ENCODE results near the gene ST6GALNAC2.

Gene ST6GALNAC2

DNA sequence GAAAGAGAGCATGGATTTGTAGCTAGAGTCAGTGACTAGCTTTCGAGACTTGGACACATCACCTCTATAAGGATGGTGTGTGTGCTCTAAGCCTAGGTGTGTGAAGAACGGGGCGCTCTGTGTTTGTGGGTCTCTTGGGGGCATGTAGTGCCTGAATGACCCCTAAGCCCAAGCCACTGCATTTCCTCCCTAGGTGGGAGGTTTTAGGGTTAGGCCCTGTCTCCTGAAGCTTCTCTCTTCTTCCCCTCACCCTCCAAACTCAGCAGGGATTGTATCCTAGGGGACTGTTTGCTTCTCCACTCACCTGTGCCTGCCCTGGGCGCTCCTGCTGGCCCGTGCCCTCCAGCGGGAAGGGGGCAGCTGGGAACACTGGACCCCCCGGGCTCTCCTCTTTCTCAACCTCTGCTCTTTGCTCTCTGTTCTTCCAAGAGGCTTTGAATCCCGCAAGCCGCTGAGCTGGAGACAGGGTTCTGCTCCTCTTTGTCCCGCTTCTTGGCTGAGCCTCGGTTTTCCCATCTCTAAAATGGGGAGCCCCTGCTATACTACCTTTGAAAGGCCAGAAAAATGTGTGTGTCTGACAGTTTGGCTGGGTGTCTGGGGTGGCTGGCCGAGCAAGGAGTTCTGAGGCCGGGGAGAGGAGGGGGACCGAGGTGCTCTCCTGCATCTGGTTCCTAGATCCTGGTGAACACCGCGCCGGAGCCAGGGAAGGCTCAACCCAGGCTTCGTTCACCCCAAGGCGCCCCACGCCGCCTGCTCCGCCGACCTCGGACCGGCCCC lies 49.0 kb downstream of the ST6GALNAC2 start:
- POLR2A ChIA-PET: interaction anchor here (0.6 to 1.0 kb wide), 3 partner anchors 21 to 518 kb away, joined by 3 to 4 read pairs (median 4); no protein-coding TSS in a partner anchor

DNA sequence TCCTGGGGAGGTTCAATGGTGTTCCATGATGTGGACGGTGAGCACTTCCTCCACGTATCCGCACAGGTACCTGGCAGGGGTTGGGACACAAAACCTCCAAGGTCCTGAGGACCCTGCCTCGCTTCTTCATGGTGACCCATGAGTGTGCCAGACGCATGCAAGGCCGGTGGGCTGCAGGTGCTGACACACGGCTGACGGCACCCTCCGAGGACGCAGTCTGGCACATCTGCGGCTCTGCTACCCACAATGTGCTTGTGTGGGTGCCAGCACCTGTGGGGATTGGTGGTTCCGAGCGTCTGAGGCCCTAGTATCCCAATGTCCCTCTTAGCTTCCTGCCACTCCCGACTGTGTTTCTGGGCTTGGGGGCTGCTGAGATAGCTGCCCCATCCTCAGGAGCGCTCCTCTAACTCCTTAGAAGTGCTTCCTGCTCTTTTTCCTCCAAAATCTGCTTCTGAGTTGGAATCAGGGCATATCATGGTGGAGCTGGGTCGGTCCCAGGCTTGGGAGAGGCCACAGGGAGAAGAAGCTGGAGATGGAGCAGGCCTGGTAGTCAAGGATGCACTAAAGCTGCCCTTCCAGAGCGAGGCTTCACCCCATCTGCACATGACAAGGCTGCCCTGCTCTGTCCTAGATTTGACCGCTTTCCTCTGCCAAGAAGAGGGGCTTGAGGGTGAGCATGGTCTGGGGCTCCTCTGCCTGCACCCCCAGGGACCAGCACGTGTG lies 49.7 kb downstream of the ST6GALNAC2 start:
- POLR2A ChIA-PET: interaction anchor here (0.9 to 1.0 kb wide), 2 partner anchors 21 to 32 kb away, joined by 4 read pairs; no protein-coding TSS in a partner anchor
- H3K27ac ChIP-seq (ENCODE audit: extremely low read depth, low read depth, low read length): no peak overlapping the region
- no peak for TF ChIP-seq ZNF560 (tag by site-specific recombination; IDR thresholded peaks at IDR 0.05; ENCODE audit: borderline replicate concordance)
- TF ChIP-seq, protein P1, sequence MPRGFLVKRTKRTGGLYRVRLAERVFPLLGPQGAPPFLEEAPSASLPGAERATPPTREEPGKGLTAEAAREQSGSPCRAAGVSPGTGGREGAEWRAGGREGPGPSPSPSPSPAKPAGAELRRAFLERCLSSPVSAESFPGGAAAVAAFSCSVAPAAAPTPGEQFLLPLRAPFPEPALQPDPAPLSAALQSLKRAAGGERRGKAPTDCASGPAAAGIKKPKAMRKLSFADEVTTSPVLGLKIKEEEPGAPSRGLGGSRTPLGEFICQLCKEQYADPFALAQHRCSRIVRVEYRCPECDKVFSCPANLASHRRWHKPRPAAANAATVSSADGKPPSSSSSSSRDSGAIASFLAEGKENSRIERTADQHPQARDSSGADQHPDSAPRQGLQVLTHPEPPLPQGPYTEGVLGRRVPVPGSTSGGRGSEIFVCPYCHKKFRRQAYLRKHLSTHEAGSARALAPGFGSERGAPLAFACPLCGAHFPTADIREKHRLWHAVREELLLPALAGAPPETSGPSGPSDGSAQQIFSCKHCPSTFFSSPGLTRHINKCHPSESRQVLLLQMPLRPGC (tag by site-specific recombination; IDR thresholded peaks at IDR 0.05): no peak
- no peak for TF ChIP-seq SETDB1 (IDR thresholded peaks at IDR 0.05; ENCODE audit: insufficient read length, low read length)
- no peak for TF ChIP-seq YY2 (tag by site-specific recombination; IDR thresholded peaks at IDR 0.05)
- TF ChIP-seq GFI1B (tag by site-specific recombination; IDR thresholded peaks at IDR 0.05): no peak
- no peak for TF ChIP-seq GLIS2 (tag by site-specific recombination; IDR thresholded peaks at IDR 0.05)
- TF ChIP-seq ZNF394 (tag by site-specific recombination; IDR thresholded peaks at IDR 0.05; ENCODE audit: borderline replicate concordance): no peak
- TF ChIP-seq ZFHX2 (tag by site-specific recombination; conservative IDR thresholded peaks at IDR 0.05): no peak
- no peak for TF ChIP-seq KLF9 (tag by site-specific recombination; IDR thresholded peaks at IDR 0.05; ENCODE audit: low read depth)
- TF ChIP-seq IKZF3 (tag by site-specific recombination; IDR thresholded peaks at IDR 0.05): no peak
- TF ChIP-seq, protein P2, sequence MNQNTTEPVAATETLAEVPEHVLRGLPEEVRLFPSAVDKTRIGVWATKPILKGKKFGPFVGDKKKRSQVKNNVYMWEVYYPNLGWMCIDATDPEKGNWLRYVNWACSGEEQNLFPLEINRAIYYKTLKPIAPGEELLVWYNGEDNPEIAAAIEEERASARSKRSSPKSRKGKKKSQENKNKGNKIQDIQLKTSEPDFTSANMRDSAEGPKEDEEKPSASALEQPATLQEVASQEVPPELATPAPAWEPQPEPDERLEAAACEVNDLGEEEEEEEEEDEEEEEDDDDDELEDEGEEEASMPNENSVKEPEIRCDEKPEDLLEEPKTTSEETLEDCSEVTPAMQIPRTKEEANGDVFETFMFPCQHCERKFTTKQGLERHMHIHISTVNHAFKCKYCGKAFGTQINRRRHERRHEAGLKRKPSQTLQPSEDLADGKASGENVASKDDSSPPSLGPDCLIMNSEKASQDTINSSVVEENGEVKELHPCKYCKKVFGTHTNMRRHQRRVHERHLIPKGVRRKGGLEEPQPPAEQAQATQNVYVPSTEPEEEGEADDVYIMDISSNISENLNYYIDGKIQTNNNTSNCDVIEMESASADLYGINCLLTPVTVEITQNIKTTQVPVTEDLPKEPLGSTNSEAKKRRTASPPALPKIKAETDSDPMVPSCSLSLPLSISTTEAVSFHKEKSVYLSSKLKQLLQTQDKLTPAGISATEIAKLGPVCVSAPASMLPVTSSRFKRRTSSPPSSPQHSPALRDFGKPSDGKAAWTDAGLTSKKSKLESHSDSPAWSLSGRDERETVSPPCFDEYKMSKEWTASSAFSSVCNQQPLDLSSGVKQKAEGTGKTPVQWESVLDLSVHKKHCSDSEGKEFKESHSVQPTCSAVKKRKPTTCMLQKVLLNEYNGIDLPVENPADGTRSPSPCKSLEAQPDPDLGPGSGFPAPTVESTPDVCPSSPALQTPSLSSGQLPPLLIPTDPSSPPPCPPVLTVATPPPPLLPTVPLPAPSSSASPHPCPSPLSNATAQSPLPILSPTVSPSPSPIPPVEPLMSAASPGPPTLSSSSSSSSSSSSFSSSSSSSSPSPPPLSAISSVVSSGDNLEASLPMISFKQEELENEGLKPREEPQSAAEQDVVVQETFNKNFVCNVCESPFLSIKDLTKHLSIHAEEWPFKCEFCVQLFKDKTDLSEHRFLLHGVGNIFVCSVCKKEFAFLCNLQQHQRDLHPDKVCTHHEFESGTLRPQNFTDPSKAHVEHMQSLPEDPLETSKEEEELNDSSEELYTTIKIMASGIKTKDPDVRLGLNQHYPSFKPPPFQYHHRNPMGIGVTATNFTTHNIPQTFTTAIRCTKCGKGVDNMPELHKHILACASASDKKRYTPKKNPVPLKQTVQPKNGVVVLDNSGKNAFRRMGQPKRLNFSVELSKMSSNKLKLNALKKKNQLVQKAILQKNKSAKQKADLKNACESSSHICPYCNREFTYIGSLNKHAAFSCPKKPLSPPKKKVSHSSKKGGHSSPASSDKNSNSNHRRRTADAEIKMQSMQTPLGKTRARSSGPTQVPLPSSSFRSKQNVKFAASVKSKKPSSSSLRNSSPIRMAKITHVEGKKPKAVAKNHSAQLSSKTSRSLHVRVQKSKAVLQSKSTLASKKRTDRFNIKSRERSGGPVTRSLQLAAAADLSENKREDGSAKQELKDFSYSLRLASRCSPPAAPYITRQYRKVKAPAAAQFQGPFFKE (tag by site-specific recombination; IDR thresholded peaks at IDR 0.05; ENCODE audit: borderline replicate concordance): no peak
- TF ChIP-seq REPIN1 (tag by site-specific recombination; IDR thresholded peaks at IDR 0.05; ENCODE audit: low read depth): no peak
- TF ChIP-seq ZNF274 (IDR thresholded peaks at IDR 0.05; ENCODE audit: low read length): no peak
- no peak for TF ChIP-seq ZNF274 (tag by site-specific recombination; IDR thresholded peaks at IDR 0.05; ENCODE audit: borderline replicate concordance)
- TF ChIP-seq ZNF426 (tag by site-specific recombination; IDR thresholded peaks at IDR 0.05): no peak
- TF ChIP-seq SCRT2 (tag by site-specific recombination; IDR thresholded peaks at IDR 0.05): no peak
- TF ChIP-seq, protein P3, sequence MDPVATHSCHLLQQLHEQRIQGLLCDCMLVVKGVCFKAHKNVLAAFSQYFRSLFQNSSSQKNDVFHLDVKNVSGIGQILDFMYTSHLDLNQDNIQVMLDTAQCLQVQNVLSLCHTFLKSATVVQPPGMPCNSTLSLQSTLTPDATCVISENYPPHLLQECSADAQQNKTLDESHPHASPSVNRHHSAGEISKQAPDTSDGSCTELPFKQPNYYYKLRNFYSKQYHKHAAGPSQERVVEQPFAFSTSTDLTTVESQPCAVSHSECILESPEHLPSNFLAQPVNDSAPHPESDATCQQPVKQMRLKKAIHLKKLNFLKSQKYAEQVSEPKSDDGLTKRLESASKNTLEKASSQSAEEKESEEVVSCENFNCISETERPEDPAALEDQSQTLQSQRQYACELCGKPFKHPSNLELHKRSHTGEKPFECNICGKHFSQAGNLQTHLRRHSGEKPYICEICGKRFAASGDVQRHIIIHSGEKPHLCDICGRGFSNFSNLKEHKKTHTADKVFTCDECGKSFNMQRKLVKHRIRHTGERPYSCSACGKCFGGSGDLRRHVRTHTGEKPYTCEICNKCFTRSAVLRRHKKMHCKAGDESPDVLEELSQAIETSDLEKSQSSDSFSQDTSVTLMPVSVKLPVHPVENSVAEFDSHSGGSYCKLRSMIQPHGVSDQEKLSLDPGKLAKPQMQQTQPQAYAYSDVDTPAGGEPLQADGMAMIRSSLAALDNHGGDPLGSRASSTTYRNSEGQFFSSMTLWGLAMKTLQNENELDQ (tag by site-specific recombination; IDR thresholded peaks at IDR 0.05; ENCODE audit: low read depth): no peak
- TF ChIP-seq, protein P4, sequence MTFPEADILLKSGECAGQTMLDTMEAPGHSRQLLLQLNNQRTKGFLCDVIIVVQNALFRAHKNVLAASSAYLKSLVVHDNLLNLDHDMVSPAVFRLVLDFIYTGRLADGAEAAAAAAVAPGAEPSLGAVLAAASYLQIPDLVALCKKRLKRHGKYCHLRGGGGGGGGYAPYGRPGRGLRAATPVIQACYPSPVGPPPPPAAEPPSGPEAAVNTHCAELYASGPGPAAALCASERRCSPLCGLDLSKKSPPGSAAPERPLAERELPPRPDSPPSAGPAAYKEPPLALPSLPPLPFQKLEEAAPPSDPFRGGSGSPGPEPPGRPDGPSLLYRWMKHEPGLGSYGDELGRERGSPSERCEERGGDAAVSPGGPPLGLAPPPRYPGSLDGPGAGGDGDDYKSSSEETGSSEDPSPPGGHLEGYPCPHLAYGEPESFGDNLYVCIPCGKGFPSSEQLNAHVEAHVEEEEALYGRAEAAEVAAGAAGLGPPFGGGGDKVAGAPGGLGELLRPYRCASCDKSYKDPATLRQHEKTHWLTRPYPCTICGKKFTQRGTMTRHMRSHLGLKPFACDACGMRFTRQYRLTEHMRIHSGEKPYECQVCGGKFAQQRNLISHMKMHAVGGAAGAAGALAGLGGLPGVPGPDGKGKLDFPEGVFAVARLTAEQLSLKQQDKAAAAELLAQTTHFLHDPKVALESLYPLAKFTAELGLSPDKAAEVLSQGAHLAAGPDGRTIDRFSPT (tag by site-specific recombination; IDR thresholded peaks at IDR 0.05): no peak
- no peak for TF ChIP-seq MEIS1 (CRISPR knock-in tag; IDR thresholded peaks at IDR 0.05; ENCODE audit: borderline replicate concordance)

More for the DNA sequence above, 49.0 kb downstream of the ST6GALNAC2 start:
- Histone ChIP-seq H3K9me3 (ENCODE audit: control insufficient read depth, insufficient read depth, low read depth, low read length) (no peaks in the 10 kb centered on the region), H3K4me3 (ENCODE audit: low read depth, low read length) (no peak overlapping the region), H3K36me3 (ENCODE audit: control insufficient read depth in 2 of 2, insufficient read depth in 1 of 2, low read length in 2 of 2) (no peaks in the 10 kb centered on the region), H3K4me1 (ENCODE audit: control insufficient read depth, insufficient read depth, low read length) (peaks cover 11% of the 10 kb centered on the region), H3K27ac (ENCODE audit: extremely low read depth, low read depth, low read length) (no peak overlapping the region)
- CTCF ChIA-PET: interaction anchor here (0.6 to 2.7 kb wide), 6 partner anchors 10 to 177 kb away, joined by 3 to 25 read pairs (median 4); no protein-coding TSS in a partner anchor
- TF ChIP-seq ZNF214 (tag by site-specific recombination; IDR thresholded peaks at IDR 0.05; ENCODE audit: borderline replicate concordance): no peak
- TF ChIP-seq OSR2 (tag by site-specific recombination; IDR thresholded peaks at IDR 0.05): no peak
- no peak for TF ChIP-seq SP2 (tag by site-specific recombination; IDR thresholded peaks at IDR 0.05)

More for the DNA sequence above, 49.7 kb downstream of the ST6GALNAC2 start:
- H3K4me3 ChIP-seq (ENCODE audit: low read depth, low read length): no peak overlapping the region
- no peaks in the 10 kb centered on the region for H3K36me3 ChIP-seq (ENCODE audit: control insufficient read depth in 2 of 2, insufficient read depth in 1 of 2, low read length in 2 of 2)
- H3K9me3 ChIP-seq (ENCODE audit: control insufficient read depth, insufficient read depth, low read depth, low read length): no peaks in the 10 kb centered on the region
- CTCF ChIA-PET: interaction anchor here (0.6 to 2.7 kb wide), 5 partner anchors 10 to 154 kb away, joined by 3 to 25 read pairs (median 5); no protein-coding TSS in a partner anchor
- H3K4me1 ChIP-seq (ENCODE audit: control insufficient read depth, insufficient read depth, low read length): peaks cover 8% of the 10 kb centered on the region
